GM18498 (cell line): Measurements from ENCODE around the gene ADGRG1.

Experiments
- ATAC-seq: cut with Tn5 transposase; IDR thresholded peaks from one replicate; pipeline ENCODE4 v1.9.1; 2021; ENCODE audit warnings: mild to moderate bottlenecking, moderate library complexity; ENCODE audit not compliant: unreplicated experiment

The ADGRG1 gene

DNA sequence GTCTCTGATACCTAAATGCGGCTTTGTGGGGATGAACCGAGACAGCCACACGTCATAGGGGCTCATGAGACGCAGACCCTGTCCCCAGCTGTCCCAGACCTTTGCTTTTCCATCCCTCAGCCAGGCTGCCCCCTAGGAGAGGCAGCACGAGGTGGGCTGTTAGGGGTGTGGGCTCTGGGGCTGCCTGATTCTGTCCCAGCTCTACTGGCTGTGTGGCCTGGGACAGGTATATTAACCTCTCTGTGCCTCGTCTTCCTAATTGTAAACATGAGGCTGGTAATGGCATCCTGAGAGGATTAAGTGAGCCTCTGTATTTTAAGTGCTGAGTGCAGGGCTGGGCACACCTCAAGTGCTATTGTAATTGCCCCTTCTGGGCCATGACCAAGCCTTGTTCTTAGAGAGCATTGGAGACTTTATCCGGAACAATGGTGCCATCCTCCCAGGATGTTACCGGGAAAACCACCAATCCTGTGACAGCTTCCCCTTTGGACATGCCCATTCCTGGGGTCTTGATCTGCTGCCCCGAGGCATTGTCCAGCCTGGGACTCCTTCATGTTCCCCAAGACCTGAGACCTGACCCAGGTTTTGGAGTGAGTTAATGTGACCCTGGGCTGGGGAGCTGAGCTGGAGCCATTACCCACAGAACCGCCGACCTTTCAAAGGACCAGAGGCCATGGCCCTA, 5.1 kb downstream of the ADGRG1 start:
- no peak for ATAC-seq

DNA sequence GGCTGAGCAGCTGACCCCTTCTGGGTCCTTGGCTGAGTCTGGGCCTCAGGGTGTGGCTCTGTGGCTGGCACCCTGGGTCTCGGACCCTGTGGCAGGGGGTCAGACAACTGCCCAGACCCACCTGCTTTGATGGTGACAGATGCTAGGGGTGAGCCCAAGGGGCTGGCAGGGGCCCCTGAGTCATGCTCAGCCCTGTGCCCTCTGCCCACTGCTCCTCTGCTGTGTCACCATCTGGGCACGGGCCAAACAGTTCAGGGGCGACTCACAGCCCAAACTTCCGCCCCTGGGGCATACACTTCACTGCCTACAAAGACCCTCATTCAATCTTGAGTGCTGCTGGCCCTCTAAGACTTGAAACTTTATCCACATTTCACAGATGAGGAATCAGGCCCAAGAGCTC, 5.7 kb downstream of the ADGRG1 start:
- ATAC-seq = no peak

DNA sequence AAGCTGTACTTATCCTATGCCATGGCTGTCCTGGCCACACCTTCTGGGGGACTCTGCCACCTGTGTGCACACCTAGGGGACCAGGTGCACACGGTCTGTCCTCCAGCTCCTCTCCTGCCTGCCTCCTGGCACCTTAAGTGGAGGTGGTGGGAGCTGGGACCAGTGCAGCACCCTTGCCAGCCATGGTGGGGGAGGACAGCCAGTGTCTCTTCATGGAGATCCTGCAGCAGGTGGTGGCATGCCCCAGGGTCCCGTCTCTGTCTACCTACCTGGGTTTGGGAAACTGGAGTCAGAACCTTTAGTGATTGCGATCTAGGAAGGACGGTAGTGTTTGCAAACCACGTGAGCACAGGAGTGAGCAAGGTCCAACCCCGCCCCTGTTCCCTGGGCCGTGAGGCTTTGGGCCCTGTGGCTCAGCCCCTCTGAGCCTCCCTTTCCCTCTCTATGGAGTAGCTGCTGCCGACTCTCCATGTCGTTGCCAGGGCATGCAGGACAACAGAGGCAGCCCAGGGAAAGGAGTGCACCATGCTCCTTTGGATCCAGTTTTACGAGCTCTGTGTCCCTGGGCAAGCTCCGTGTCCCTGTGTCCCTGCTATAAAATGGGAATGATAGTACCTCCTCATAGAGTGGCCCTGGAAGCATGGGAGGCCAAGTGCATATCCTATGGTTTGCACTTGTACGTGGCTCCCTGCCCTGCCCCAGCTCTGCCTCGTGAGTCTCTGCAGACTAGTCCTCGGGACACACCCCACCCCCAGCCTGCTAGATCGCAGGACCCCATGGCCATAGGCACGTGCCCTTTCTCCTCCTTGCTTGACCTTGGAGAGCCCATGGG, 7.1 kb downstream of the ADGRG1 start:
- no peak for ATAC-seq

DNA sequence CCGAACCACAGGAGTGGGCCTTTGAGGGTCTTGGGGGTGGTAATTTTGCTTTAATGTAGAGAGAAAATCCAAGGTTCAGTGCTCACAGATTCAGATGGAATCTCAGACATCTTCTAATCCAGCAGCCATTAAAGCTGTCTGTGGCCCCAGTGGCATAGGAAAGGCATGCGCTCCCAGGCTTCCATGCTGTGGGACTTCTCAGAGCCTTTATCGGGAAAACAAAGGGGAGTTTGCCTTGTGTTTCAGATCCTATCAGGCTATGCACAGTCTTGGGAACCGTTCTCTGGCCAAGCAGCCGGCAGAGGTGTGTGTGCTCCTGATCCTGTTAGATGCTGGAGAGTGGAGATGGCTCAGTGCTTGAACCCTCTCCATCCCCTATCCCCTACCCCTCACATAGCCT, 7.8 kb downstream of the ADGRG1 start:
- ATAC-seq = no peak

DNA sequence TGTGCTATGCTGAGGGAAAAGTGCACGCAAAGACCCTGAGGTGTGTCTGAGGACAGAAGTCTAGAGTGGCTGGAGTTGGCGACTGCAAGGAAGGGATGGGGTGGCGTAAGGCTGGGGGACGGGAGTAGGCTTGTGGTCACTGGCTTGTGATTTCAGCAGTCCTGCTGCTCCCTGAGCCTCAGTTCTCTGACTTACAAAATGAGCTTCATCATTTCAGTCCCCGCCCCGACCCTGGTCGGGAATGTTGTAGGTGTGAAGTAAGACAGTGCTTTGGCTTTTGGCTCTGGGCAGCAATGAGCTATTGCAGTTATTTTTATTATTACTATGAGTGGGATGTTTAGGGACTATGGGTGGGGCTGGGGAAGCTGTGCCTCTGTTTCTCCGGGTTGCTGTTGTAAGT, 8.6 kb downstream of the ADGRG1 start:
- ATAC-seq = no peak

DNA sequence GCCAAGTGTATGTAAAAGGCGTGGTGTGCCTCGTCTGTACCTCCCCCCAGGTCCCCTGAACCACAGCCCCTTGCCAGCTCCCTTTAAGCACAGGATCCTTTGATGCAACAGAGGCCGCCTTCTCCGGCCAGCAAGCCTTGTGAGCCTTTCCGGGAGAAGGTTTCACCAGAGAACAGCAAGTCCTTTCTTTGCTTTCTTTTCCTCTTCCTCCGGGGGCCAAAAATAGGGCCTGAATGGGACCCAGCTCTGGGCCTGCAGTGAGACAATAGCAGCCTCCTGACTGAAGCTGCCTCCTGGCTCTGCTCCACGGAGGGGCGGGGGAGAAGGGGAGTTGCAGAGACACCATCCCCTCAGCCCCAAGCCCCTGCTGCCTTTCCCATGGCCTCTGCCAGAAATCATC, 9.0 kb downstream of the ADGRG1 start:
- no peak for ATAC-seq

DNA sequence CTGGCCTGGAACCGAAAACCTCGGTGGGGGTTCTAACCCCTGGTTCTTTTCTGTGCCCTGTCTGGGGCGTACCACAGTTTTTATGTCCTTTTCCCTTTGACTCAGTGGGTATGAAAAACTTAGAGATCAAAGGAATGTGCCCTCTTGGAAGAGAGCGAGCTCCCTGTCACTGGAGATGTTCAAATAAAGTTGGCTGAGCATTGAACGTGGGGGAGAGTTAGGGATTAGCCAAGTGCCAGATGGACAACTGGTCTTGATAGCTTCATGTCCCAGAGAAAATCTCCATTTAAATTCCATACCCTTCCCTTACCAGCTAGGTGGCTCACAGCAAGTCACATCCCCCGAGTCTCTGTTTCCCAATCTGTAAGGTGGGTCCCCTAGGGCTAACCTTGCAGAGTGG, 9.5 kb downstream of the ADGRG1 start:
- ATAC-seq = no peak

DNA sequence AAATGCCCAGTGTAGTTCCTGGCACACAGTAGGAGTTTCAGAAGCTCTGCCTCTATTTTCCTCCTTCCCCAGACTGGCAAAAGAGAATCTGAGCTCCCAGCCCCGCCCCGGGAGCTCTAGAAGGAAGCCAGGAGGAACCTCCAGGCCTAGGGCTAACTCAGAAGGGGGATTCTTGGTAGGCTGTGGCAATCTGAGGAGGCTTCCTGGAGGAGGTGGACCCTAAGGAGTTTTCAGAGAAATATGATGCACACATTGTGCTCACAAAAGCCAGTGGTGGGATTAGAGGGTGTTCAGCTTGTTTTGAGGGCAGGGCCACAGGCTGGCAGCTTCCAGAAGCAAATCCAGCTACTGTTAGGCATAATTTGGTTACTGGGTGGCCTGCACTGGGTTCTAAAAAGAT, 10.0 kb downstream of the ADGRG1 start:
- ATAC-seq = no peak

DNA sequence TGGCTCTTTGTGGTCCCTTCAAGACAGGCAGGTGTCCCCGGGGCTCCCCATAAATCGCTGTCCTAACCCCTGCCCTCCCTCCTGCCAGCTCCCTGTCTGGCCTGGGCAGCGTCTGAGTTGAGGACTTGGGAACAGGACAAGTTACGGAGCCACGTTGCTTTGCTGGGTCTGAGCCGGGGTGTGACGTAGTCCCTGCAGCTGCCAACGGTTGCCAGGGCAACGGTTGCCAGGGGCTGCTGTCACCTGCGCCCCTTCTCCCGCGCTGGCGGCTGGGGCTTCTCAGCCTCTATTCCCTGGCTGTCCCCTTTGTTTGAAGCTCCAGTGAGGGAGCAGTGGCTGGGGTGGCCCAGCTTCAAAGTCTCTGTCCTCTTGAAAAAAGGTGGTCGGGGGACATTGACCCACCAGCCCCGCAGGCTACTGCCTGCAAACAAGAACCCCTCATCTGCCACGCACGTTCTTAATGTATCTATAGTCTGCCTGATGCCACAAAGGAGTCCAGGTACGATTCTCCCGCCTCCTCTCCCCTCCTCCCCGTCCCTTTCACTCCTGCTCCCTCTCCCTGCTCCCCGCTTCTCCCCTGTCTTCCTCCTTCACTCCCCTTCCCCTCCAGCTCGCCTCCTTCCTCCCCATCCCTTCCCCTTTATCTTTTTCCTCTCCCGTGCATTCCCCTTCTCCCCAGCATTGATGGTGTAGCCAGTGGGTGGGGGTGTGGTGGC, 10.9 kb downstream of the ADGRG1 start:
- ATAC-seq = no peak

DNA sequence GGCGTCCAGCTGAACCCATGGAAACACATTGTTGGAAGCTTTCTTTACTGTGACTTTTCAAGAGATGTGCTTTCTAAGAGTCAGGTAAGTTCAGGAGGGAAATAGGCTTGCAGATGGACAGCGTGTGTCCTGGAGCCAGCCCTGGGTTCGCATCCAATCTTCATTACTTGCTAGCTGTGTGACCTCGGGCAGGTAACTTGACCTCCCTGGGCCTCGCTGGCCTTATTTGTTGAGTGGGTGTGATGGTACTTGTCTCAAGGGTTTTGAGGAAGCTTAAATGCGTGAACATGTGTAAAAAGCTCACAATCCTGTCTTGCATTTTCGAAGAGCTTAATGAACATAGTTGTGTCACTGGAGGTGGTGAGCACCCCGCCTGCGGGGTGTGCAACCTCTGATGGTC, 11.8 kb downstream of the ADGRG1 start:
- ATAC-seq = no peak

DNA sequence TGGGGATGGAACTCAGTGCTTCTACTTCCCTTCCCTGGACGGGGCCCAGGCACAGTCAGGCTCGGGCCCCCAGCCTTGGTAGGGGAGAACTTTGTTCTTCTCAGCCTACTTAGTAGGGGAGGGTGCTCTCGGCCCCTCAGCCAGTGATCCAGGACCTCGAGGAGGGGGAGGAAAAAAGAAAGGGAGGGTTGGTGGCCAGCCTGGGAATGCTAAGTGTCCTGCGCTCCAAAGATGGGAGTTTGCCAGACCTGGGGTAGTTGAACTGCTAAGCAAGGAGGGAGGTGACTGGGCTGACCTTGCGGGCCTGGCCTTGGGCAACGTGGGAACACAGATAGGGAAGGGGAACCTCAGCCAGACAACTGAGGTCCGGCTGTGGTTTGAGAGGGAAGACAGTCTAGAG, 12.2 kb downstream of the ADGRG1 start:
- ATAC-seq = no peak

DNA sequence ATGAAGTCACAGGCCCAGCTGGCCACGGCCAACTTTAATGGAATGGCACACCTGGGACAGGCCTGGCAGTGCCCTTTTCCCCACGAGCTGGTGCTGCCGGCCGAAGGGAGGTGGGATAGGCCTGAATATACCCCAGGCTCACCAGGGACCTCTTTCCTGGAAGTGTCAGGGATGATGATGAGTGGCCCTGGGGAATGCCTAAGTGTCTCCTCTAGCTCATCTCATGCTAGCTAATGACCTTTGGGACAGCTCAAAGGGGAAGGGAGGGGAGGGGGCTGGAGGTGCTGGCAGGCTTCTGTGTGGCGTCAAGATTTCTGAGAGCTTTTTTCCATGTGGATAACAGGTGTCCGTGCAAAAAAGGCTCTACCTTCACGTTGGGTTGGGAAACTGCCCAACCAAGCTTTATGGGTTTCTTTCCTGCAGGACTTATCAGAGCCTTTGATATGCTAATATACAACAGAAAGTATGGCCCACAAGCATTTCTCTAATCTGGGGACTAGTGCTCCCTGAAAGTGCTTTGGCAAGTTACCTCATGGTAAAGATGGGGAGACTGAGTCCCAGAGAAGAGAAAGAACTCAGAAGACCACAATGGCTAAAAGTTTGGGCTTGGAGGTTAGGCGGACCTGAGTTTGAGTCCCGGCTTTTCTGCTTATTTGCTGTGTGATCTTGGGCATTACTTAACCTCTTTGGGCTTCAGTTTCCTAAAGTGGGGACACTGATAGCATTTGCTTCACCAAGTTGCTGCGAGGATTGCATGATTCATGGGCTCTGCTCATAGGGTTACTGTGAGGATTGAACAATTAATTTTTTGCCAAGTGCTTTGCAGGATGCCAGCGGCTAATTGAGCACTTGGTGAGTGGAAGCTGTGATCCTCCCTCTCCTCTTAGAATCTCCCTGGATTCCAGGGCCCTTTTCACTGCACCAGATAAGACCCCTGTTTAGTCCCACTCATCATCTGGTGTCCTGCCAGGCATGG, 14.0 kb downstream of the ADGRG1 start:
- no peak for ATAC-seq

DNA sequence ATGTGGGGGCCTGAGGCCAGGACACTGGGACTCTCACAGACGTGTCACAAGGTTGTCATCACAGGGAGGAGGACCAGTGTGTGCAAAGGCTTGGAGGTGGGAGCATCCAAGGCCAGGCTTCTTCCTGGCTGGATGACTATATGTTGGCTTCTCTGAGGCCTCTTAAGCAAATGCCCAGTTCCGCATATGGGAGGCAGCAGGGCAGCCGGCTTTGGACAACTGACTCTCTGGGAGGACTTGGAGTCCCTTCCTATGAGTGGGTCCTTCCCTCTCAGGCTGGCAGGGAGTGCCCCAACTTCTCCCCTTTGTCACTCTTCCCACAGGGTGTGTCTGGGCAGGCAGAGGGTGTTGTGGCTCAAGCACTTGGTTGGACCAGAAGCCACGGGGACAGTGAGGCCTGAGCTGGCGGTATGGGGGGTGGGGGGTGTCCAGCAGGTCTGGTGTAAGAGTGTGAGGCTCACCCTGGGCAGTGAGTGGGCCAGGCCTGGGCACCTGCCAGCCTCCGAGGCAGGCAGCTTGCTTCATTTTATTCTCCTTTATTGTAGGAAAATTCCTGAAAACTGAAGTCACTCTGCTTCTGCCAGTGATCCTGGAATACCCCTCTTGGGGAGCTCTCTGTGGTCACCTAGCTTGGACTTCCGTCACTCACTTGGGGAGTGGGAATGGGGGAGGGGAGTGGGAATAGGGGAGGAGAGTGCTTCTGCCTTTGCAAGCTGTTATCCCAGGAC, 14.9 kb downstream of the ADGRG1 start:
- no peak for ATAC-seq

DNA sequence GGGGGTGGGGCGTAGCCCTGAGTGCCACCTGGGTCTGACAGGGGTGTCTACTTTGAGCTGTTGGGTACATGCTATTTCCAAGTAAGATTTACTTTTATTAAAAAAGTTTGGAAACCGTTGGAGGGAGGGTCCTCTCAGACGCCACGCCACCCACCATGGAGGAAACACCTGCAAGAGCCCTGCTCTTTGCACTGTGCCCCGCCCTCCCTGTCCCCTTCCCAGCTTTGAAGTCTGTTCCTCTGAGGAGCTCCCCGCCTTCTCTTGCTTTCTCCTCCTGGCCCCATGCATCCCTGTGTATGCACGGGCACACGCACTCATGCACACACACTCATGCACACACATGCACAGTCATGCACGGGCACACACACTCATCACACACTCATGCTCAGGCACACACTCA, 15.5 kb downstream of the ADGRG1 start:
- no peak for ATAC-seq

DNA sequence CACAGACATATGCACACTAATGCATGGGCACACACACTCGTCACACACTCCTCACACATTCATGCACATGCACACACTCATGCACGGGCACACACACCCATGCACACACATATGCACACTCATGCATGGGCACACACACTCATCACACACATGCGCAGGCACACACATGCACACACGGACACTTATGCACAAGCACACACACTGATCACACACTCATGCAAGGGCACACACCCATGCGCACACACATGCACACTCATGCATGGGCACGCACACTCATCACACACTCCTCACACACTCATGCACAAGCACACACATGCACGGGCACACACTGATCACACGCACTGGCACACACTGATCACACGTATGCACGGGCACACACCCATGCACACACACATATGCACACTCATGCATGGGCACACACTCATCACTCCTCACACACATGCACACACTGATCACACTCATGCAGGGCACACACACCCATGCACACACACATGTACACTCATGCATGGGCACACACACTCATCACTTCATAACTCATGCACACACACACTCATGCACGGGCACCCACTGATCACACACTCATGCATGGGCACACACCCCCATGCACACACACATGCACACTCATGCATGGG, 16.1 kb downstream of the ADGRG1 start:
- ATAC-seq = no peak

DNA sequence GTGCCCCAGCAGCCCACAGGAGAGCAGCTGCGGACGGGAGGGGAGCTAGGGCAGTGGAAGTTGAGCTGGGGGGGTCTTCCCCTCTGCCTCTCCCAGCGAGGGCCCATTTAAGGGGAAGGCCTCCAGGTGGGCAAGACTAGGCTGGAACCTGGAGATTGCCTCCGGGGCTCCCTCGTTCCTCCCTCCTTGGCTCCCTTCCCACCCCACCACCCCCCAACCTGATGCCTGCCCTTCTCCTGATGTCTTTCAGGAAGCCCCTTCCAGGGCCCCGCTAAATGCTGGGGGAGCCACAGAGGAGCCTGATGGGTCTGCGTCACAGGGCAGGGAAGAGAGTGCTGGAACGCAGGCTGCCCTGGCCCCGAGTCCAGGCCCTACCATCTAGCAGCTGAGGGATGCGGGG, 16.7 kb downstream of the ADGRG1 start:
- no peak for ATAC-seq

DNA sequence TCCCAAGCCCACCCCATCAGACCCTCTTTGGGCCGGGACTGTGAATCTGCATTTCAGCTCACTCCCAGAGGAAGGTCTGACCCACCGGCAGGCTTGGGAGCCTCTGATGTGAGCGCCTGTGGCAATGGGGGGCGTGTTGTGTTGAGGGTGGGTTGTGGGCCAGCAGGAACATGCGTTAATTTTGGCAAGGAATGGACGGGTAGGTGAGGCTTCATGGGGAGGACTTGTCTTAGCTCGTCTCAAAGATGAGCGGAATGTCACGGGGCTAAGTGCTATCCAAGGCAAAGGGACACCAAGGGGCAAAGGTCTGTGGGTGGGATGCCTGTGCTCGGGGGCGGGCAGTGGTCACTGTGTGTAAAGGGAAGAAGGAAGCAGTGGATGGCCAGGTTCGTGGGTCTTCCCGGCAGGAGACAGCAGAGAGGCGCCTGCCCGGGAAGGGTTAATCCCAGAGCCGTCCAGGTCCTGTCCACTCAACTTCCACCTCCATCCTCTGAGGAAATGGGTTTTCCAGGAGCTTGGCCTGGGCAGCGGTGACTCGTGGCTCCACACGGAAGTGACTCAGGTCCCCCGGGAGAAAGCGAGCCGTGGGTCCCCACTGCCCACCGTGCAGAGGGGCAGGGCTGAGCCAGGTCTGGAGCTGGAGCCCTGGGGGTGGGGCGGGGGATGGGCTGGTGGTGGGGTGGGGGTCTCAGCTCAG, 17.4 kb downstream of the ADGRG1 start:
- no peak for ATAC-seq

DNA sequence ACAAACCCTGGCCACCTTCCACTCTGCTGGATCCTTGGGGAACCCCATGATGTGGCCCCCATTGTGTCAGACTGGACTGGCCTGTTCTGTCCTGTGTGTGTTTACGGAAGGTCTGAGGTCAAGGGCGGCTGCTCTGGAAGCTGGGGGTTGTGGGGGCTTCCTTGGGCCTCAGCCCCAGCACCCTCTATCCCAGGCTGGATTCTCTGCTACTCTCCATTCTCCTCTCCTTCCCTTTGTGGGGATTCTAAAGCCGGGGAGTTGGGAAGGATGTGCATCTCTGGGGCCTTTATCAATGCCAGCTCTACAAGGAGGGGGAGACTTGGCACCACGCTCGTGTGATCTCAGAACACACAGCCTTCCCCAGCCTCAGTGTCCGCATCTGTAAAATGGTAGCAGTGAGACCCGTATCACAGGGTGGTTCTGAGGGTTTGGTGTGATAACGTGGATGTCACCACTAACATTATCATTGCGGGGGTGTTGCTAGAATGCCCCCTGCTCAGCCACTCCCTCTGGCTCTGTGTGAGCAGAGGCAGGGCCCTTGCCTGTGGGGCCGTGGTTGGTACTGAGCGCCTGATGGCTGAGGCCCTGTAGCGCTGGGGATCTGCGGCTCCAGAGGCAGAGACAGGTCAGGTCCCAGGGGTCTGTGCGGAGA, 18.1 kb downstream of the ADGRG1 start:
- no peak for ATAC-seq
